ENCODE measurements around the gene NXPH2.

NXPH2 gene

DNA sequence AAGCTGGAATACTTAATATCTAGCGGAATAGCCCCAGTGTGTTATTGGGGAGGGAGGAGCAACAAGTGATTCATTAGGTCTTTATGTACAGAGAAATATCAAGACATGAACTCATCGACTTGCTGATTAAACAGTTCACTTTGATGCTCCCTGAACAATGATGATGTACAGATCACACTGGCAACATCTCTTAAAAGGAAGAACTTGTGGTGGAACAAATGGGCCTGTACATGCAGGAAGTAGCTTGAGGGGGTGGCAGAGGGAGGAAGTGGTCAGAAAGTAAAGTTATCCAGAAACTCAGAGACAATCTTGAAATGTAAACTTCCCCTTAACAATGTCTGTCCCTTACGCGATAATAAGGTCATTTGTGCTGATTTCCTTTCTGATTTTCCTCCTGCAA lies 90.5 kb downstream of the NXPH2 start:
- in situ Hi-C loops (cut with HindIII; ENCODE audit: low sequenced_read_pairs): no loop called here
- DNase-seq (ENCODE audit: low read depth, low spot score): no peak
- H3K4me3 ChIP-seq (ENCODE audit: low read depth, low read length): no peak overlapping the region
- TF ChIP-seq, protein P1, sequence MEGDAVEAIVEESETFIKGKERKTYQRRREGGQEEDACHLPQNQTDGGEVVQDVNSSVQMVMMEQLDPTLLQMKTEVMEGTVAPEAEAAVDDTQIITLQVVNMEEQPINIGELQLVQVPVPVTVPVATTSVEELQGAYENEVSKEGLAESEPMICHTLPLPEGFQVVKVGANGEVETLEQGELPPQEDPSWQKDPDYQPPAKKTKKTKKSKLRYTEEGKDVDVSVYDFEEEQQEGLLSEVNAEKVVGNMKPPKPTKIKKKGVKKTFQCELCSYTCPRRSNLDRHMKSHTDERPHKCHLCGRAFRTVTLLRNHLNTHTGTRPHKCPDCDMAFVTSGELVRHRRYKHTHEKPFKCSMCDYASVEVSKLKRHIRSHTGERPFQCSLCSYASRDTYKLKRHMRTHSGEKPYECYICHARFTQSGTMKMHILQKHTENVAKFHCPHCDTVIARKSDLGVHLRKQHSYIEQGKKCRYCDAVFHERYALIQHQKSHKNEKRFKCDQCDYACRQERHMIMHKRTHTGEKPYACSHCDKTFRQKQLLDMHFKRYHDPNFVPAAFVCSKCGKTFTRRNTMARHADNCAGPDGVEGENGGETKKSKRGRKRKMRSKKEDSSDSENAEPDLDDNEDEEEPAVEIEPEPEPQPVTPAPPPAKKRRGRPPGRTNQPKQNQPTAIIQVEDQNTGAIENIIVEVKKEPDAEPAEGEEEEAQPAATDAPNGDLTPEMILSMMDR (IDR thresholded peaks at IDR 0.05; ENCODE audit: low read depth, low read length): no peak

DNA sequence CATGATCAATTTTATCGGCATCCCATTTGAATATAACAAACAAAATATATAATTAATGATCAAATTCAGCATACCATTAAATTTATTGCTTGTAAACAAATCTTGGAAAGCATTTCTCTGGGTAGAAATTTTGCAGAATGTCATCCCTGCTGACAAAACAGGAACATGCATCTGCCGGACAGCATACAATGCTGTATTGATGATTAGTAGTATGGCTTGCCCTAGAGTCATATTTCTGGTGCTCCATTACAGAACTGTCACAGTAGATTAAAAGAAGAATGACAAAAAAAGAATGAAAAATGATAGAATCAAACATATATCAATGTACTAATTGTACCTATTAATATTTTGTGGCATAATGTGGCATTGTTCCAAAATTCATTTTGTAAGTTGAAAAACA lies 98.0 kb downstream of the NXPH2 start:
- TF ChIP-seq, protein P1 (IDR thresholded peaks at IDR 0.05; ENCODE audit: low read depth, low read length): no peak
- DNase-seq (ENCODE audit: low read depth, low spot score): no peak
- in situ Hi-C loops (cut with HindIII; ENCODE audit: low sequenced_read_pairs): no loop called here

DNA sequence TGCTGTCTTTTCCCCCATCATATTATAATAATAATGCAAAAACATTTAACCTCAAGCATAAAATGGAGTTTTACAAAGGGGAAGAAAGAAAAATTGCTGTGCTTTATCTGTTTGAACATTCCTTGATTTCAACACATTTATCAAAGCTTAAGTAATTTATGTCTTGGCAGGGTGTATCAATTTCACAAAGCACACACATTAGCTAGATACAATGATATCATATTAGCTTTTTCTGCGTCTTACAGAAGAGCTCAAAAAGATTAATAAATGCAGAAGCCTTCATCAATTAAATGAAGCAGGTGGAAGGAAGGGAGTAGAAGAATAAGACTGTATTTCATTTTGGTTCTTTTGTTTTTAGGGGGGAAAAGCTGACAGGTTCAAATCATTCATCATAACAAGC lies 103.0 kb downstream of the NXPH2 start:
- in situ Hi-C loops (cut with HindIII; ENCODE audit: low sequenced_read_pairs): no loop called here
- no peak overlapping the region for H3K4me3 ChIP-seq (ENCODE audit: low read depth, low read length)
- DNase-seq (ENCODE audit: low read depth, low spot score): no peak
- TF ChIP-seq, protein P1 (IDR thresholded peaks at IDR 0.05; ENCODE audit: low read depth, low read length): no peak

More for the DNA sequence above, 98.0 kb downstream of the NXPH2 start:
- no peak overlapping the region for H3K4me3 ChIP-seq (ENCODE audit: low read depth, low read length)

DNA sequence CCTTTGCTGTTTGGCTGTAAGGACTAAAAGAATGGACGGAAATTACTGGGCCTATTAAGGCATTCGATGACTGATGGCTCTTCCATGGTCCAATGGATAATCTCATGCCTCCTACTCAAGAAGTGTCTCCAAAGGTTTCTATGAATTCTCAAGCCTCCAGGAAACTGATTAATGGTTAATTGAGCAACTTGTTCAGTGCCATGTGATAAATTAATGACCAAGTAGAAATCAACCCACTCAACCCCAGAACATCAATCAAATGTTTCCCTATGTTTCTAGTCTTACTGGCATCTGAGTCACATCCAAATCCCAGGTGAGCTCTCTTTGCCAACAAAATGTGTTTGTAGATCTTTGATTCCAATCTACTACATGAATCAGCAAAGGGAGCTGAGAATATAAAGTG lies 103.6 kb downstream of the NXPH2 start:
- in situ Hi-C loops (cut with HindIII; ENCODE audit: low sequenced_read_pairs): no loop called here
- no peak for DNase-seq (ENCODE audit: low read depth, low spot score)

DNA sequence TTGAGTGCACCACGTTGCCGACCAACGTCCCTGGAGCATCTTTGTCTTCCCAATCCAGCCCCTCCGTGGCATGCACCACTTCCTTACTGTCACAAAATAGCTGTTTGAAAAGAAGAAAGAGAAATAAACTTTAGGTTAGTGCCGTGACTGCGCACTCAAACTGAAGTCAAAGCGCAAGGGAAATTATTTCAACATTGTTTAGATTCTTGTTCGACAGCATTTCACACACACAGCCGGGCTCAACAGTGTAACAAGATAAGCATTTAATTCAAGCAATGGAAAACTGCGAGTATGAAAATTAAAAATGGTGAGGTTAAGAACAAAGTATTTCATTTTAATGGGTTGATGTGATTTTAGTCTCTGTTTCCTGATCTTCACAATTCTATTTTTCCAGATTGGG lies 108.6 kb downstream of the NXPH2 start:
- TF ChIP-seq, protein P1 (IDR thresholded peaks at IDR 0.05; ENCODE audit: low read depth, low read length): no peak
- no peak overlapping the region for H3K4me3 ChIP-seq (ENCODE audit: low read depth, low read length)
- in situ Hi-C loops (cut with HindIII; ENCODE audit: low sequenced_read_pairs): no loop called here
- no peak for DNase-seq (ENCODE audit: low read depth, low spot score)

More for the DNA sequence above, 103.6 kb downstream of the NXPH2 start:
- no peak overlapping the region for H3K4me3 ChIP-seq (ENCODE audit: low read depth, low read length)
- TF ChIP-seq, protein P1 (IDR thresholded peaks at IDR 0.05; ENCODE audit: low read depth, low read length): no peak

DNA sequence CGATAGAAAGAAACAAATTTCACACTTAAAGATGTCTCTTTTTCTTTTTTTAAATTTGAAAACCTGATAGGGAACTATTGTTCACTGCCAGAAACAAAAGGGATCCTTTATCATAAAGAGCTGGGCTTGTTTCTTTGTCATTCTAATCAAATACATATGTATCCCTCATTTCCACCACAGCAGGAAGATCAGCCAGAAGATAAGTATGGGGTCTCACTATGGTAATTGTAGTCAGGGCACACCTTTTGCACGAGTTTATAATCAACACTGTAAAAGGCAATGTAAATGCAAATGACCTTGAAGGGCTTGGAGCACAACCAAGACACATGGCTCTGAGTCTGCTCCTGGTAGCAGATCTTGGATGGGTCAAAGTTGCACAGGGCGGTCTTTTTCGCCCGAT lies 109.5 kb downstream of the NXPH2 start:
- in situ Hi-C loops (cut with HindIII; ENCODE audit: low sequenced_read_pairs): no loop called here
- H3K4me3 ChIP-seq (ENCODE audit: low read depth, low read length): no peak overlapping the region
- TF ChIP-seq, protein P1 (IDR thresholded peaks at IDR 0.05; ENCODE audit: low read depth, low read length): no peak
- DNase-seq (ENCODE audit: low read depth, low spot score): no peak

DNA sequence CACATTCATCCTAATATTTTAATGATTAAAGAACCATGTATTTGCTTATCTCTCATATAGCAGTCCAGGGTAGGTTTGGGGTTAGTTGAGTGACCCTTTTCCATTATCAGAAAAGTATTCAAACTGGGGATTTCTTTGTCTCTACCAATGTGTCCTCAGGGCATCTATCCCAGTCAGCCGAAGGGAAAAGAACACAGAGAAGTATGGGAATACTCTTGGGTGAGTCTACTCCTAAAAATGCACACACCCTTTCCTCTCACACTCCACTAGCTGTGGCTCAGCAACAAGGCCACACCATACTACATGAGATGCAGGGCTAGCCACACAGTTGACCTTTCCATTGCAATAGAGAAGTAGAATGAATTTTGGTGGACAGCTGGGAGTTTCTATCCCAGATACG lies 114.3 kb downstream of the NXPH2 start:
- TF ChIP-seq, protein P1 (IDR thresholded peaks at IDR 0.05; ENCODE audit: low read depth, low read length): no peak
- in situ Hi-C loops (cut with HindIII; ENCODE audit: low sequenced_read_pairs): no loop called here
- no peak for DNase-seq (ENCODE audit: low read depth, low spot score)
- no peak overlapping the region for H3K4me3 ChIP-seq (ENCODE audit: low read depth, low read length)

All from astrocyte of the spinal cord (primary cell).